ENCODE results near the gene TMEM88.

DNA sequence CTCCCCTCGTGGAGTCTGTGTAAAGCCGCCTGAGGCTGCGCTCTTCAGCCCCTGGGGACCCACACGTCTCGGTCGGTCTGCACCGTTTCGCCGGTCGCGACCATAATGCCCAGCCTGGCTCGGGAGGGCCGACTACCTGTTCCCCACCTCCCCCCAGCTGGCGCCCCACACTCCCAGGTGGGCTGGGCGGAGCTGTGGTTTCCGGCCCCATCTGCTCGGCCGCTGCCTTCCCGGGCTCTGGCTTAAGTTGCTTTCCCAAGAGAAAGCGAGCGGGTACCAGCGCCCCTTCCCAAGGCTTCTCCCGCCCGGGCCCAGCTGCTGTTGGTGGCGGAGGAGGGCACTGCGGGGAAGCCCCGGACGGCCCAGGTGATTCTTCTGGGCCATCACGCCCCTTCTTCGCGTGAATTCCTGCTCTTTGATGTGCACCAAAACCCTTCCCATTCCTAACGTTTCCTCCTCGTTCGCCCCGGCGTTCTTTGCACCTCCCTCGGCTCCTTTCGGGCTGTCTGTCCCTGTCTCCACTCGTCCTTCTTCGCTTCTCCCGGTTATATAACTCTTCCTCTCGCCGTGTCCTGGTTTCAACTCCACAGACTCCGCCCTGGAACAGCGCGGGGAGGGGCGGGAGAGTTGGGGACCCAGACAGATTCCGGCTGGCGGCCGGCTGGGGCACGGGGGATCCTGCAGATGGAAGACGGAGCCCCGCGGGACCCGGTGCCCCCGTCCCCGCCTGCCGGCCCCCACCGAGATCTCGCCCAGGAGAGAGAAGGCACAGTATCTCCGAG is 18.9 kb upstream of the TMEM88 start:
- no peak for TF ChIP-seq POLR2A (IDR thresholded peaks at IDR 0.05)
- TF ChIP-seq, protein P1, sequence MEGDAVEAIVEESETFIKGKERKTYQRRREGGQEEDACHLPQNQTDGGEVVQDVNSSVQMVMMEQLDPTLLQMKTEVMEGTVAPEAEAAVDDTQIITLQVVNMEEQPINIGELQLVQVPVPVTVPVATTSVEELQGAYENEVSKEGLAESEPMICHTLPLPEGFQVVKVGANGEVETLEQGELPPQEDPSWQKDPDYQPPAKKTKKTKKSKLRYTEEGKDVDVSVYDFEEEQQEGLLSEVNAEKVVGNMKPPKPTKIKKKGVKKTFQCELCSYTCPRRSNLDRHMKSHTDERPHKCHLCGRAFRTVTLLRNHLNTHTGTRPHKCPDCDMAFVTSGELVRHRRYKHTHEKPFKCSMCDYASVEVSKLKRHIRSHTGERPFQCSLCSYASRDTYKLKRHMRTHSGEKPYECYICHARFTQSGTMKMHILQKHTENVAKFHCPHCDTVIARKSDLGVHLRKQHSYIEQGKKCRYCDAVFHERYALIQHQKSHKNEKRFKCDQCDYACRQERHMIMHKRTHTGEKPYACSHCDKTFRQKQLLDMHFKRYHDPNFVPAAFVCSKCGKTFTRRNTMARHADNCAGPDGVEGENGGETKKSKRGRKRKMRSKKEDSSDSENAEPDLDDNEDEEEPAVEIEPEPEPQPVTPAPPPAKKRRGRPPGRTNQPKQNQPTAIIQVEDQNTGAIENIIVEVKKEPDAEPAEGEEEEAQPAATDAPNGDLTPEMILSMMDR (IDR thresholded peaks at IDR 0.05), result no peak
